ENCODE measurements around the gene SCGB1D4.

The SCGB1D4 gene

GRCh38 chr11:62295504-62295903 is 3.4 kb downstream of the SCGB1D4 start:
- no peak for DNase-seq (ENCODE audit: low read depth, low spot score)
- ChIA-PET CTCF (interaction anchor here (1.3 kb wide), 1 partner anchor 15 kb away, joined by 3 read pairs; no protein-coding TSS in a partner anchor), POLR2A (no interaction called here)
- TF ChIP-seq, protein P1, sequence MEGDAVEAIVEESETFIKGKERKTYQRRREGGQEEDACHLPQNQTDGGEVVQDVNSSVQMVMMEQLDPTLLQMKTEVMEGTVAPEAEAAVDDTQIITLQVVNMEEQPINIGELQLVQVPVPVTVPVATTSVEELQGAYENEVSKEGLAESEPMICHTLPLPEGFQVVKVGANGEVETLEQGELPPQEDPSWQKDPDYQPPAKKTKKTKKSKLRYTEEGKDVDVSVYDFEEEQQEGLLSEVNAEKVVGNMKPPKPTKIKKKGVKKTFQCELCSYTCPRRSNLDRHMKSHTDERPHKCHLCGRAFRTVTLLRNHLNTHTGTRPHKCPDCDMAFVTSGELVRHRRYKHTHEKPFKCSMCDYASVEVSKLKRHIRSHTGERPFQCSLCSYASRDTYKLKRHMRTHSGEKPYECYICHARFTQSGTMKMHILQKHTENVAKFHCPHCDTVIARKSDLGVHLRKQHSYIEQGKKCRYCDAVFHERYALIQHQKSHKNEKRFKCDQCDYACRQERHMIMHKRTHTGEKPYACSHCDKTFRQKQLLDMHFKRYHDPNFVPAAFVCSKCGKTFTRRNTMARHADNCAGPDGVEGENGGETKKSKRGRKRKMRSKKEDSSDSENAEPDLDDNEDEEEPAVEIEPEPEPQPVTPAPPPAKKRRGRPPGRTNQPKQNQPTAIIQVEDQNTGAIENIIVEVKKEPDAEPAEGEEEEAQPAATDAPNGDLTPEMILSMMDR (IDR thresholded peaks at IDR 0.05; ENCODE audit: insufficient read depth, low read length, missing control alignments) = no peak
- no peak overlapping the region for H3K4me3 ChIP-seq (ENCODE audit: low read depth, low read length)

GRCh38 chr11:62280452-62280851 is 18.4 kb downstream of the SCGB1D4 start:
- TF ChIP-seq, protein P1 (IDR thresholded peaks at IDR 0.05; ENCODE audit: insufficient read depth, low read length, missing control alignments) = no peak
- no peak for DNase-seq (ENCODE audit: low read depth, low spot score)
- POLR2A ChIA-PET = no interaction called here
- CTCF ChIA-PET = interaction anchor here (1.6 kb wide), 1 partner anchor 30 kb away, joined by 3 read pairs; no protein-coding TSS in a partner anchor
- no peak overlapping the region for H3K4me3 ChIP-seq (ENCODE audit: low read depth, low read length)

- TF ChIP-seq, protein P1 (IDR thresholded peaks at IDR 0.05; ENCODE audit: insufficient read depth, low read length, missing control alignments) = no peak
- ChIA-PET POLR2A (no interaction called here), CTCF (no interaction called here)
- no peak for DNase-seq (ENCODE audit: low read depth, low spot score)
- H3K4me3 ChIP-seq (ENCODE audit: low read depth, low read length) = no peak overlapping the region
Measured at GRCh38 chr11:62273789-62274275, 25.0 kb downstream of the SCGB1D4 start.

GRCh38 chr11:62273284-62273683 is 25.6 kb downstream of the SCGB1D4 start:
- DNase-seq (ENCODE audit: low read depth, low spot score) = no peak
- ChIA-PET CTCF (no interaction called here), POLR2A (no interaction called here)
- H3K4me3 ChIP-seq (ENCODE audit: low read depth, low read length) = no peak overlapping the region
- TF ChIP-seq, protein P1 (IDR thresholded peaks at IDR 0.05; ENCODE audit: insufficient read depth, low read length, missing control alignments) = no peak

DNA sequence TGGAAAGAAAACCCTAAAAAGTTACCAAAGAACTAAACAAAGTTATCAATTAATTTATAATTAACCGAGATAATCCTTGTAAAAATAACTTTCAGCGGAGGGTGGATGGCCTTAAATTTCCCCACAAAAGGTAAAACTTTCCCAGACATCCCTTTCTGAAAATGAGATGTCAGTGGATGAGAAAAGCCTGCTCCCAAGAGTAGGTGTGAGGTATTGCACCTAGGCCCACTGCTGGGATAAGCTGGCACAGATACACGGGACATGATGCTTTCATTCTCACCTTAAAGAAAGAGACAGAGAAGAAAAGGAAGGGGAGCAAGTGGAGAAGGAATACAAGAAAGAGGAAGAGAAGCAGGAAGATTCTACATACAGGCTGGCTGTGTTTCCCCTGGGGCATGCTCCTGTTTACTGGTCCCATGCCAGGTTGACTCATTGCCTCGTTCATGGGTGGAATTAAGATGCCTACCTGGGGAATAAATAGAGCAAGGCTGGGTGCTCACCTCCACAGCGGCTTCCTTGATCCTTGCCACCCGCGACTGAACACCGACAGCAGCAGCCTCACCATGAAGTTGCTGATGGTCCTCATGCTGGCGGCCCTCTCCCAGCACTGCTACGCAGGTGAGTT is 29.1 kb downstream of the SCGB1D4 start, which contains the start of gene SCGB2A2:
SCGB2A2 (plus strand) TSS at position 505 of the 625 bp plus-strand sequence; CDS start at position 564, 59 bp downstream.
- no peak within 1 kb of the TSS for H3K4me3 ChIP-seq (ENCODE audit: low read depth, low read length)
- DNase-seq (ENCODE audit: low read depth, low spot score) = no peak
- TF ChIP-seq, protein P1 (IDR thresholded peaks at IDR 0.05; ENCODE audit: insufficient read depth, low read length, missing control alignments) = no peak
- CTCF ChIA-PET = no interaction called here
- POLR2A ChIA-PET = no interaction called here

DNA sequence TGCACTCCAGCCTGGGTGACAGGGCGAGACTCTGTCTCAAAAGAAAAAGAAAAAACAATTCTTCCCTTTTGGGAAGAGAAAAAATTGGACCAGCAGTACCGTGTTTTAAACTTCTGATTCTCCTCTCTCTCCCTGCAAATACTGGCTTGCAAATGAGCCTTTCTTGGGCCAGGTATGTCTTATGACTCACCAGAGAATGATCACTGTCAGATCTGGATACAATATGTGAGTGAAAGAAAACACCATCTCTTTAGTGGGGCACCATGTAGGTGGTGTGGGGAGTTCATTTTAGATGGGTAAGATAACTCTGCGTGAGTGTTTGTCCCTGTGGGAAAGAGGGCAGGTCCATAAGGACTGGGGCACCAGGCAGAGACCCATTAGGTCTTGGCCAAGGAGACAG is 31.3 kb downstream of the SCGB1D4 start:
- POLR2A ChIA-PET = no interaction called here
- TF ChIP-seq, protein P1 (IDR thresholded peaks at IDR 0.05; ENCODE audit: insufficient read depth, low read length, missing control alignments) = no peak
- DNase-seq (ENCODE audit: low read depth, low spot score) = no peak
- H3K4me3 ChIP-seq (ENCODE audit: low read depth, low read length) = no peak overlapping the region
- CTCF ChIA-PET = no interaction called here

All from AG04449 (cell line).